ENCODE measurements around the gene AHSA1. TPM values are rescaled to one million over a fixed set of nuclear protein-coding genes. Genes with fewer than 3 reads are reported as not detected.

AHSA1 gene
- total RNA-seq, 1 experiment from 2014 or later: 674 TPM

DNA sequence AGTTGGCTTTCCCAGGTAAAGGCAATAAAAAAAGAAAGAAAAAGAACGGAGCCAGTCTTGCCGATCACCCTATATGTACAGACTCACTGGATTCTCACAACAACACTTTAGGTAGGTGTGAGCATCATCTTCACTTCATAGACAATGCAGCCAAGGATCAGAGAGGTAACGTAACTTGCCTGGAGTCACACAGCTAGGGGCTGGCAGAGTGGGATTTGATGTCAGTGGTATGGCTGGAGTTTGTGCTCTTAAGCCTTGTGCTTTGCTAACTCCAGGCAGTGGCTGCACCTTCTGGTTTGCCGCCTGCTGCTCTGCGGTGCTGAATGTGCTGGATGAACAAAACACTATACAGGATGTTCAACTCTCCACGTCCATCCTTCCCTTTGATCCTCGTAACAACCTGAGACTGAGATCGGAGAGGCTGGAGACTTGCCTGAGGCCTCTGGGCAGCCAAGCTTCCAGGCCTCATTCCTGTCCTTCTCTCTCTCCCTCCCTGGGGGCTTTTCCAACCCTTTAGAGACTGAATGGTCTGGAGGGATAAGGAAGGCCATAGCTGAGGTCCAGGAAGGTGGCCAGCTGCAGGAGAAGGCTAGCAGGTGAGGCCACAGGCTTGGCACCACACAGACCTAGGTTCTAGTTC, 32.6 kb downstream of the AHSA1 start:
- Histone ChIP-seq H3K9me3 (ENCODE audit: insufficient read depth, low read depth) (no peaks in the 10 kb centered on the region), H3K27ac (no peak overlapping the region), H3F3A (ENCODE audit: insufficient read depth, low read depth) (peaks cover 4% of the 10 kb centered on the region; the same call in 1 of the 2 replicates), H3K79me2 (ENCODE audit: low read depth) (no peaks in the 10 kb centered on the region), H3K27me3 (ENCODE audit: insufficient read depth, low read depth) (no peaks in the 10 kb centered on the region), H3K4me1 (replicated peaks; ENCODE audit: insufficient read depth) (no peaks in the 10 kb centered on the region), H4K20me1 (ENCODE audit: insufficient read depth) (no peaks in the 10 kb centered on the region), H2AFZ (no peak overlapping the region), H3K9me2 (ENCODE audit: insufficient read depth) (no peaks in the 10 kb centered on the region), H3K4me2 (no peak overlapping the region), H3K4me3 (no peak overlapping the region), H3K36me3 (ENCODE audit: low read depth) (no peaks in the 10 kb centered on the region)
- no peak for TF ChIP-seq EZH2 (IDR thresholded peaks at IDR 0.05; ENCODE audit: low read depth)
- TF ChIP-seq, protein P1, sequence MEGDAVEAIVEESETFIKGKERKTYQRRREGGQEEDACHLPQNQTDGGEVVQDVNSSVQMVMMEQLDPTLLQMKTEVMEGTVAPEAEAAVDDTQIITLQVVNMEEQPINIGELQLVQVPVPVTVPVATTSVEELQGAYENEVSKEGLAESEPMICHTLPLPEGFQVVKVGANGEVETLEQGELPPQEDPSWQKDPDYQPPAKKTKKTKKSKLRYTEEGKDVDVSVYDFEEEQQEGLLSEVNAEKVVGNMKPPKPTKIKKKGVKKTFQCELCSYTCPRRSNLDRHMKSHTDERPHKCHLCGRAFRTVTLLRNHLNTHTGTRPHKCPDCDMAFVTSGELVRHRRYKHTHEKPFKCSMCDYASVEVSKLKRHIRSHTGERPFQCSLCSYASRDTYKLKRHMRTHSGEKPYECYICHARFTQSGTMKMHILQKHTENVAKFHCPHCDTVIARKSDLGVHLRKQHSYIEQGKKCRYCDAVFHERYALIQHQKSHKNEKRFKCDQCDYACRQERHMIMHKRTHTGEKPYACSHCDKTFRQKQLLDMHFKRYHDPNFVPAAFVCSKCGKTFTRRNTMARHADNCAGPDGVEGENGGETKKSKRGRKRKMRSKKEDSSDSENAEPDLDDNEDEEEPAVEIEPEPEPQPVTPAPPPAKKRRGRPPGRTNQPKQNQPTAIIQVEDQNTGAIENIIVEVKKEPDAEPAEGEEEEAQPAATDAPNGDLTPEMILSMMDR (conservative IDR thresholded peaks at IDR 0.05): no peak
- DNase-seq: no peak
- ChIA-PET POLR2A (ENCODE audit: unreplicated experiment) (no interaction called here), CTCF (no interaction called here)
- intact Hi-C loops (cut with micrococcal nuclease; ENCODE audit: unreplicated experiment): no loop called here
- BruUV-seq (replicated peaks): no TSS peak

DNA sequence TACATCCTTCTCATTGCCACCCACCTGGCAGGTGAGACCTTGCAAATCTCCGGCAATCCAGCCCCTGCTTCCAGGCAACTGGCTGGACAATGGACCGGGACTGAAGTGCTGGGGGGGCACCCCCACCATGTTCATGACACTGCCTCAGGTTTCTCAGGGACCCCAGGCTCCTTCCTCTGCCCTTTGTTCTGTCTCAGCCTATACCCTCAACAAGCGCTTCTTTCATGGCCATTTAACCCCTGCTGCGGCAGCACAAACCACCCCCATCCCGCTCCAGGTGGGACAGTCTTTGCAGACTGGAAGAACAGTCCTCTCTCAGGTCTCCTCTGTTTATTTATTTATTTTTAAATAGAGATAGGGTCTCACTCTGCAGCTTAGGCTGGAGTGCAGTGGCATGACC, 33.2 kb downstream of the AHSA1 start:
- intact Hi-C loops (cut with micrococcal nuclease; ENCODE audit: unreplicated experiment): no loop called here
- POLR2A ChIA-PET (ENCODE audit: unreplicated experiment): no interaction called here
- no peaks in the 10 kb centered on the region for H4K20me1 ChIP-seq (ENCODE audit: insufficient read depth)
- H3K36me3 ChIP-seq (ENCODE audit: low read depth): no peaks in the 10 kb centered on the region
- no peak overlapping the region for H3K4me3 ChIP-seq
- H3K4me2 ChIP-seq: no peak overlapping the region
- CTCF ChIA-PET: no interaction called here
- H3K4me1 ChIP-seq (replicated peaks; ENCODE audit: insufficient read depth): no peaks in the 10 kb centered on the region
- H3F3A ChIP-seq (ENCODE audit: insufficient read depth, low read depth): peaks cover 7% of the 10 kb centered on the region; the same call in 1 of the 2 replicates
- H3K79me2 ChIP-seq (ENCODE audit: low read depth): no peaks in the 10 kb centered on the region
- no peak for DNase-seq
- no peak for TF ChIP-seq EZH2 (IDR thresholded peaks at IDR 0.05; ENCODE audit: low read depth)
- TF ChIP-seq, protein P1 (conservative IDR thresholded peaks at IDR 0.05): no peak
- no peaks in the 10 kb centered on the region for H3K27me3 ChIP-seq (ENCODE audit: insufficient read depth, low read depth)
- no peaks in the 10 kb centered on the region for H3K9me3 ChIP-seq (ENCODE audit: insufficient read depth, low read depth)
- H3K9me2 ChIP-seq (ENCODE audit: insufficient read depth): no peaks in the 10 kb centered on the region
- no peak overlapping the region for H2AFZ ChIP-seq
- no peak overlapping the region for H3K27ac ChIP-seq
- BruUV-seq (replicated peaks): no TSS peak

DNA sequence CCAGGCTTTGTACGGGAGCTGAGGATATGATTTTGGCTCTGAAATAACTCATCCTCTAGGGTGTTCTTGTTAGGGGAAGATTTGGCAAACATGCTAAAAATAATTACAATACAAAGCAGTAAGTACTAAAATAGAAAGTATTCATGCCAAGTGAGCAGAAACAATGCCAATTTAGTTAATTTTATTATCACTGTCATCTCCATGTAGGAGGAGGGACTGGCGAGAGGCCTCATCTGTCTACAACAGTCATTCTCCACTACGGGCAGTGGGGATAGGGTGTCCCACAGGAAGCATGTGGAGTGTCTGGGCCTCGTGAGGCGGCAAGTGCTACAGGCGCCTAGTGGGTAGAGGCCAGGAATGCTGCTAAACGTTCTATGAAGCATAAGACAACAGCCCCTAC, 37.4 kb downstream of the AHSA1 start:
- H3K27ac ChIP-seq: no peak overlapping the region
- ChIA-PET POLR2A (ENCODE audit: unreplicated experiment) (interaction anchor here (0.7 kb wide), 1 partner anchor 266 kb away, joined by 4 read pairs; no protein-coding TSS in a partner anchor), CTCF (no interaction called here)
- H4K20me1 ChIP-seq (ENCODE audit: insufficient read depth): no peaks in the 10 kb centered on the region
- H3K79me2 ChIP-seq (ENCODE audit: low read depth): no peaks in the 10 kb centered on the region
- H3K27me3 ChIP-seq (ENCODE audit: insufficient read depth, low read depth): no peaks in the 10 kb centered on the region
- peaks cover 7% of the 10 kb centered on the region; the same call in 1 of the 2 replicates for H3F3A ChIP-seq (ENCODE audit: insufficient read depth, low read depth)
- BruUV-seq (replicated peaks): no TSS peak
- no peaks in the 10 kb centered on the region for H3K4me1 ChIP-seq (replicated peaks; ENCODE audit: insufficient read depth)
- H3K9me3 ChIP-seq (ENCODE audit: insufficient read depth, low read depth): no peaks in the 10 kb centered on the region
- H3K4me3 ChIP-seq: no peak overlapping the region
- intact Hi-C loops (cut with micrococcal nuclease; ENCODE audit: unreplicated experiment): no loop called here
- no peak overlapping the region for H2AFZ ChIP-seq
- H3K4me2 ChIP-seq: no peak overlapping the region
- H3K36me3 ChIP-seq (ENCODE audit: low read depth): no peaks in the 10 kb centered on the region
- TF ChIP-seq, protein P1 (conservative IDR thresholded peaks at IDR 0.05): no peak
- TF ChIP-seq EZH2 (IDR thresholded peaks at IDR 0.05; ENCODE audit: low read depth): no peak
- H3K9me2 ChIP-seq (ENCODE audit: insufficient read depth): no peaks in the 10 kb centered on the region
- no peak for DNase-seq
